ENCODE data around the gene ITIH5. TPM values are rescaled to one million over a fixed set of nuclear protein-coding genes. Genes with fewer than 3 reads are reported as not detected.

ITIH5 gene
- total RNA-seq, 3 donors from 2014 or later, result not detected

DNA sequence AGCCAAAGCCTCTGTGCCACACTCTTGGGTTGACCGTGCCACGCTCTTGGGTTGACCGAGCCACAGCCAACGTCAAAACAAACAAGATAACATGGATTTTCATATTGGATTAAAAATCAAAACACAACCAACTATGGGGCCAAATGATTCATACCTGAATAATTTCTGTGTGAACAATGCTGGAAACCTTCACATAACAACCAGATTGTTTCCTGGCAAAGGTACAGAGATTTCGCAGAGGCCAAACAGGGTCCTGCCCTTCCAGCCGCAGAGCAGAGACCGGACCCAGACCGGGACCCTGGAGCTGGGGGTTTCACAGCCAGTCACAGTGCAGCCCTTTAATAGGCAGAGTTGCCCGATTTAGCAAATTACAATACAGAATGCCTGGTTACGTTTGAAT lies 40.5 kb downstream of the ITIH5 start:
- ATAC-seq (no peak), DNase-seq (no peak)
- peaks cover 2% of the 10 kb centered on the region for H3K27me3 Mint-ChIP-seq (ENCODE audit: low read depth)
- no peaks in the 10 kb centered on the region for H3K36me3 Mint-ChIP-seq (ENCODE audit: insufficient read depth)
- H3K9me3 Mint-ChIP-seq, result no peaks in the 10 kb centered on the region
- no peak overlapping the region for H3K4me3 Mint-ChIP-seq
- H3K4me1 Mint-ChIP-seq (ENCODE audit: low read depth), result no peaks in the 10 kb centered on the region

DNA sequence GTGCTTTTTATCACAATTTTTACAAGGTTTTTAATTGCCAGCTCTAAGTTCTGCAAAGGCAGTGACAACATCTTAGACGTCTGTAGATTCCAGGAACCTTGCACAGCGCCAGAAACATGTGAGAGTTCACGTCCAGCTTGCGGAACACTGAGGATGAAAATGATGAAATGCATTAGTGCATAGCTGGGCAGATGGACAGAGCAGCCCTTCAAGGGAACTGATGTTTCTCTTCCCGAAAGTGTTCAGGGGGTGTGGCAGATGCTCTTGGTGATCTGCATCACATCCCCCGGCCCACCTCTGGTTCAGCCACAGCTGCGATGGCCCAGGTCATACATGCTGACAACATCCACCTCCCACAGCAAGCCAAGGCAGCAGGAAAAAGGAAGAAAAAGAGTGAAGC lies 40.9 kb downstream of the ITIH5 start:
- Mint-ChIP-seq H3K4me1 (ENCODE audit: low read depth) (no peaks in the 10 kb centered on the region), H3K36me3 (ENCODE audit: insufficient read depth) (no peaks in the 10 kb centered on the region), H3K9me3 (no peaks in the 10 kb centered on the region), H3K27me3 (ENCODE audit: low read depth) (peaks cover 2% of the 10 kb centered on the region), H3K4me3 (no peak overlapping the region)
- ATAC-seq (no peak), DNase-seq (no peak)

DNA sequence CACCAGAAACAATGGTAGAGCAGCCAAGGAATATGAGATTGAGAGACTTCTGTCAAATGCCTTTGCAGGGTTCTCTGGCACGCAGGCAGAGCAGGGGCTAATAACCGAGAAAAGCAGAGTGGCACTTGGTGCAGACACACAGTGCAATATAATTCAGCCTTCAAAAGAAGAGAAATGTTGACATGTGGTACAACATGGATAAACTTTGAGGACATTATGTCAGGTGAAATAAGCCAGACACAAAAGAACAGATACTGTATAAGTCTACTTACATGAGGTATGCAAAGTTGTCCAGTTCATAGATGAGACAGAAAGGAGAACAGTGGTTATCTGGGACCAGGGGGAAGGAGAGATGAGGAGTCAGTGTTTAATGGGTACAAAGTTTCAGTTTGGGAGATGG lies 41.8 kb downstream of the ITIH5 start:
- no peak for ATAC-seq
- H3K4me3 Mint-ChIP-seq, result no peak overlapping the region
- no peak for DNase-seq
- no peaks in the 10 kb centered on the region for H3K4me1 Mint-ChIP-seq (ENCODE audit: low read depth)
- H3K9me3 Mint-ChIP-seq, result no peaks in the 10 kb centered on the region
- H3K36me3 Mint-ChIP-seq (ENCODE audit: insufficient read depth), result no peaks in the 10 kb centered on the region
- H3K27me3 Mint-ChIP-seq (ENCODE audit: low read depth), result peaks cover 2% of the 10 kb centered on the region

DNA sequence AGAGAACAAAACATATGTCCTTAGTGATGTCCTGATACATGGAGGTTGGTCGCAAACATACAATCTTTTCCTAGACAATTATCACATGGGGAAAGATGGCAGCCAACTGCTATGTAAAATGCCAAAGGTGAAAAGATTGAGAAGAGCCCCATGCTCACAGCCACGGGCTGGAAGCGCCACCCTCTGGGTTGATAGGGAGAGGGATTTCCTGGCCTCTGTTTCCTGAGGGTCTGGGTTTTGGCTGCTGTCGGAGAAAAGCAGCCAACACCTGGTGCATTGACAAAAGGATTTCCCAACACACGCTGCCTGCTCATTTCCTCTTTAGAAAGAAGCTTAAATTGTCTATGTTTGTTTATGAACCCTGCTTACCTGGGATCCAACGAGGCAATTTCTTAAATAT lies 43.8 kb downstream of the ITIH5 start:
- no peaks in the 10 kb centered on the region for H3K36me3 Mint-ChIP-seq (ENCODE audit: insufficient read depth)
- DNase-seq (no peak), ATAC-seq (no peak)
- H3K27me3 Mint-ChIP-seq (ENCODE audit: low read depth), result peaks cover 2% of the 10 kb centered on the region
- H3K4me3 Mint-ChIP-seq, result no peak overlapping the region
- no peaks in the 10 kb centered on the region for H3K4me1 Mint-ChIP-seq (ENCODE audit: low read depth)
- H3K9me3 Mint-ChIP-seq, result no peaks in the 10 kb centered on the region

DNA sequence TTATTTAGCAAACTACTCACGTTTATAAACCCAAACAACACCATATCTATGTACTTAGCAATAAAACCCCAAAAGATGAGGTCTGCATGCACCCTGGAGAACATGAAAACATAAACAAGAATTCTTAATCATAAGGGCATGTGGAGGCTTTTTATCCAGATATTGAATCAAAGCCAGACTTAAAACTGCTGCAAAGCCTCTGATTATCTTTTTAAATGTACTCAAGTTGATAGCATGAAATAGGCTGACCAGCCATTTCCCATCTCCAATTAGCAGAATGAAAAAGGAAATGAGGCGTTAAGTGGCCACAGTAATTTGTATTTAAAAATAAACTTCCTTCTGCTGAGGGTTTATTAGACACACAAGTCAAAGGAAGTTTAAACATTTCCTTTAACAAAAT lies 48.3 kb downstream of the ITIH5 start:
- no peak overlapping the region for H3K4me3 Mint-ChIP-seq
- DNase-seq (no peak), ATAC-seq (no peak)
- peaks cover 9% of the 10 kb centered on the region for H3K27me3 Mint-ChIP-seq (ENCODE audit: low read depth)
- no peaks in the 10 kb centered on the region for H3K4me1 Mint-ChIP-seq (ENCODE audit: low read depth)
- no peaks in the 10 kb centered on the region for H3K9me3 Mint-ChIP-seq
- H3K36me3 Mint-ChIP-seq (ENCODE audit: insufficient read depth), result no peaks in the 10 kb centered on the region

DNA sequence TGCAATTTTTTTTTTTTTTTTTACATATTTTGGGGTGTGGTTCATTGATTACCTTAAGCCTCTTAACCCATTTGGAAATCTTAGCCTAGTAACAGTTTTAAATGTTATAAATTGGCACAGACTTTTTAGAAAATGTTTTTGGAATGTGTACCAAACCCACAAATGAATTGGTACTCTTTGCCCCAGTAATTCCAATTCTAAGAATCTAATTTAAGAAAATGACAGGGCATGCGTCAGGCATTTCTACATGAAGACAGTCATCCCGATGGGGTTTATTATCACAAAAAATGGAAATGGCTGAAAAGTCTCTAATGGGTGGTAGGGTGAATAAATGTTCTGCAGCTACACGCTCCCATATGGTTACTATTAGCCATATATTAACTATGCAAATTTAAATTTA lies 54.9 kb downstream of the ITIH5 start:
- Mint-ChIP-seq H3K27me3 (ENCODE audit: low read depth) (peaks cover 10% of the 10 kb centered on the region), H3K9me3 (no peaks in the 10 kb centered on the region), H3K4me3 (no peak overlapping the region), H3K4me1 (ENCODE audit: low read depth) (no peaks in the 10 kb centered on the region), H3K36me3 (ENCODE audit: insufficient read depth) (no peaks in the 10 kb centered on the region)
- ATAC-seq (no peak), DNase-seq (no peak)

DNA sequence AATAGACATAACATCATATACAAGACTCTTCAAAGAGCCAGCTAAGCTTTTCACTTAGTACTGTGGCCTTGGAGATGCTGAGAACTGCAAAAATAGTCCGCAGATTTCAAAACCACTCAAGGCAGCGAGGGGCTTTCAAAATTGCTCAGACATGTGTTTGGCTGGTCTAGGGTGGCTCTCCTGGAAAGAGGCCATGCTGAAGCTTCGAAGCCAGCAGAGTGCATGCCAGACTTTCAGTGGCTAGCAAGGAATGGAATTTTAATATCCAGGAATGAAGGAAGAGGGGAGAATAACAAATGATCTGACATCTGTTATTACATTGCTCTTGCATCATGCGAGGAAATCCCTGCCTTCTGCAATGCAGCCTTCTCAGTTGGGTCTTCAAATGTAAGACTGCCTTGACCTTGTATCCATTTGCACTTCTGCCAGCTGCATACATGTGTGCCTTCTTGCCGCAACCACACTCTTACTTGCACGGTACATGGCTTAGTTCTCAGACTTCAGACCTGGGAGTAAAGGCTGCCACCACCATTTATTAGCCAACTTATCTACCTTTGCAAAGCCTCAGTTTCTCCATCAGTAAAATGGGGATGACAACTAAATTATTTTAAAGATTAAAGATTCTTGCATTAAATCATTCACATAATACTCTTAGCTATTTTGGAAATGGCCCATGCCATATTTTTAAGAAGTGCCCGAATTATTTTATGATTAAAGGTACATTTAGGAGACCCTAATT lies 55.9 kb downstream of the ITIH5 start:
- H3K4me3 Mint-ChIP-seq, result no peak overlapping the region
- H3K27me3 Mint-ChIP-seq (ENCODE audit: low read depth), result peaks cover 10% of the 10 kb centered on the region

DNA sequence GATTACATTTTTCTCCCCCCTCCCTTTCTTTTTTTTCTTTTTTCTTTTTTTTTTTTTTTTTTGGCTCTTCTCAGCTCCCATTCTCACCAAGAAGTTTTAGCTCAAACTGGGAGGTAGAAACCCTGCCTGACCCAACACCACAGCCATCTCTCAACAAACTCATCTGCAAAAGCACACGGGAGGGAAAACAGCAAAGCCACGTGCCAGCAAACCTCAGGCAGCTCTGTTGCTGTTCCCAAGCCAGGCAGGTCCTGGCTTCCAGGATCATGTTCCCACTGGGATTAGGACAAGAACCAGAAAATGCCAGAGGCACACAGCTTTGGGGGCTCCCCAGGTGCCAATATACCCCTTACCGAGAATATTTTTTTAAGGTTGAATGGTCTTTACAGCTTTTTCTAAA lies 56.7 kb downstream of the ITIH5 start:
- H3K9me3 Mint-ChIP-seq, result no peaks in the 10 kb centered on the region
- no peaks in the 10 kb centered on the region for H3K36me3 Mint-ChIP-seq (ENCODE audit: insufficient read depth)
- no peak for DNase-seq
- no peak for ATAC-seq
- no peaks in the 10 kb centered on the region for H3K4me1 Mint-ChIP-seq (ENCODE audit: low read depth)
- no peak overlapping the region for H3K4me3 Mint-ChIP-seq
- H3K27me3 Mint-ChIP-seq (ENCODE audit: low read depth), result peaks cover 11% of the 10 kb centered on the region

More for the DNA sequence above, 55.9 kb downstream of the ITIH5 start:
- ATAC-seq (no peak), DNase-seq (no peak)
- no peaks in the 10 kb centered on the region for H3K4me1 Mint-ChIP-seq (ENCODE audit: low read depth)
- no peaks in the 10 kb centered on the region for H3K9me3 Mint-ChIP-seq
- no peaks in the 10 kb centered on the region for H3K36me3 Mint-ChIP-seq (ENCODE audit: insufficient read depth)

DNA sequence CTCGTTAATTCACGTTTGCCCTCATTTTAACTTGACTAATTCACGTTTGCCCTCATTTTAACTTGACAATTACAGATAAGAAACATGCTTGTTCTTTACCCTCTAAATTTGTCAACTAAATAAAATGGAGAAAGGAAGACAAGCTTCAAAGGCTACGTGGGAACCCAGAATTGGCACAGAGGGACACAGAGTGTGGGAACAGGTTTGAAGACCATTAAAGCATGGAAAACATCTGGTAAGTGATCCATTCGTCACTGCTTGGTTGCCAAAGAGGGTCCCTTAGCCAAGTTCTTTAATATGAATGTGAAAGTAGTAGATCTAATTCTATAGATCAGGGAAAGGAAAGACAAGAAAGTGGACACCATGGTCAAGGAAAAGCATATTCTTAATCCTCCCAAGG lies 57.2 kb downstream of the ITIH5 start:
- Mint-ChIP-seq H3K4me1 (ENCODE audit: low read depth) (no peaks in the 10 kb centered on the region), H3K36me3 (ENCODE audit: insufficient read depth) (no peaks in the 10 kb centered on the region), H3K27me3 (ENCODE audit: low read depth) (peaks cover 11% of the 10 kb centered on the region), H3K9me3 (no peaks in the 10 kb centered on the region), H3K4me3 (no peak overlapping the region)
- ATAC-seq (no peak), DNase-seq (no peak)

DNA sequence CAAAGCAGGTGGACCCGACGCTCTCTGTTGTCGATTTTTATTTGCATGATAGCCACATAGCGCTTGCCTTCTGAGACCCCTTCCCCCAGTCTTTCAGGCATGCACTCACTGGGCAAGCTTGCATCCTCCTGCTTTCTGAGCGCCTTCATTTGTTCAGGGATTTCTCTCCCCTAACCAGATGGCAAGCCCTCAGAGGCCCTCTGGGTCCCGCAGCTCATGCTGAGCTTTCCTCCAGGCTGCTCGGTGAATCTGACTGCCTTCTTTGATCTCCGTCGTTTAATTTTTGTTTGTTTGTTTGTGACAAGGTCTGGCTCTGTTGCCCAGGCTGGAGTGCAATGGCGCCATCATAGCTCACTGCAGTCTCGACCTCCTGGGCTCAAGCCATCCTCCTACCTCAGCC lies 58.8 kb downstream of the ITIH5 start:
- ATAC-seq, result no peak
- H3K4me3 Mint-ChIP-seq, result no peak overlapping the region
- no peaks in the 10 kb centered on the region for H3K9me3 Mint-ChIP-seq
- no peaks in the 10 kb centered on the region for H3K36me3 Mint-ChIP-seq (ENCODE audit: insufficient read depth)
- no peaks in the 10 kb centered on the region for H3K4me1 Mint-ChIP-seq (ENCODE audit: low read depth)
- DNase-seq, result no peak
- peaks cover 5% of the 10 kb centered on the region for H3K27me3 Mint-ChIP-seq (ENCODE audit: low read depth)

DNA sequence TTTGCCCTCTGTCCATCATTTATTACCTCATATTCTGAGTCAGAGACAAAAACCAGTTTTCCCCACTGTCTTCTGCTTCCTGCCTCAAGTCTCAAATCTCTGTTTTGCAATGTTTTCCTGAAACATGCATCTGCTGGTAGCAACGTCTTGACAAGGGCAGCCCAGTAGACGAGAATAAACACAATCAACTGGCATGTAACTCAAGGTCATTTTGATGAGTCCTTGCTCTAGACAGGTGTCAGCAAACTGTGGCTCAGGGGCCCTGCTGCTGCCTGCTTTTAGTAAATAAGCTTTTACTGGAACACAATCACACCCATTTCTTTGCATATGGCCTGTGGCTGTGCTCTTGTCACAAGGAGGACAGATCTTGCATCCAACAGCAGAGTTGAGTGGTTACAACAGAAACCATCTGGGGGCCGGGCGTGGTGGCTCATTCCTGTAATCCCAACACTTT lies 59.8 kb downstream of the ITIH5 start:
- no peaks in the 10 kb centered on the region for H3K9me3 Mint-ChIP-seq
- no peak overlapping the region for H3K4me3 Mint-ChIP-seq
- H3K27me3 Mint-ChIP-seq (ENCODE audit: low read depth), result peaks cover 2% of the 10 kb centered on the region

DNA sequence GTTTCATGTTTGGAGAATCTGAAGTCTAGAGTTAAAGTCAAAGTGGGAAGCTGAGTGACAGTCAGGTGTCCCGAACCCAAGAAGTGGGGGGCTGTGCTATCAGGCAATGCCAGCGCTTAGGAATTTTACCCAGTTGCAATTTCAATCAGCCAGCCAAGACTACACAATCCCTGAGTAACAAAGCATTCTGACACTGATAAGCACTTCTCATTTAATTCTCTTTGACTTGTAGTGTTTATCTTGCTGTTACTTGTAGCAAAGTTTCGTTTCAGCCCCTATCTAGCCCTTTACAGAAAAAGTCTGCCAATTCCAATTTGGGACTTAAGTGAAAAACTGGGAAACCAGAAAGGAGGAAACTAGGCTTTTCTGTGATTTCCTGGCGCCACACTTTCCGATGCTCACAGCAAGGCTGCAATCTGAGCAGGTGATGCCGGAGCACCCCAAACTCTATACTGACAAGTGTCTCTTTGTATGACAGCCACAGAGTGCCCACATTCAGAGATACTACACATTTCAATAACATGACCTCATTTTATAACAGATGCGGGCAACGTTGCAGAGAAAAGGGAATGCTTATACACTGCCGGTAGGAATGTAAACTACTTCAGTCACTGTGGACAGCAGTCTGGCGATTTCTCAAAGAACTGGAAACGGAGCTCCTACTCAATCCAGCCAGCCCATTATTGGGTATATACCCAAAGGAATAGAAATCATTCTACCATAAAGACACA lies 61.0 kb downstream of the ITIH5 start:
- Mint-ChIP-seq H3K9me3 (no peaks in the 10 kb centered on the region), H3K4me1 (ENCODE audit: low read depth) (no peaks in the 10 kb centered on the region), H3K27me3 (ENCODE audit: low read depth) (peaks cover 2% of the 10 kb centered on the region), H3K36me3 (ENCODE audit: insufficient read depth) (no peaks in the 10 kb centered on the region), H3K4me3 (no peak overlapping the region)
- ATAC-seq (no peak), DNase-seq (no peak)

More for the DNA sequence above, 59.8 kb downstream of the ITIH5 start:
- Mint-ChIP-seq H3K36me3 (ENCODE audit: insufficient read depth) (no peaks in the 10 kb centered on the region), H3K4me1 (ENCODE audit: low read depth) (no peaks in the 10 kb centered on the region)
- DNase-seq (no peak), ATAC-seq (no peak)

DNA sequence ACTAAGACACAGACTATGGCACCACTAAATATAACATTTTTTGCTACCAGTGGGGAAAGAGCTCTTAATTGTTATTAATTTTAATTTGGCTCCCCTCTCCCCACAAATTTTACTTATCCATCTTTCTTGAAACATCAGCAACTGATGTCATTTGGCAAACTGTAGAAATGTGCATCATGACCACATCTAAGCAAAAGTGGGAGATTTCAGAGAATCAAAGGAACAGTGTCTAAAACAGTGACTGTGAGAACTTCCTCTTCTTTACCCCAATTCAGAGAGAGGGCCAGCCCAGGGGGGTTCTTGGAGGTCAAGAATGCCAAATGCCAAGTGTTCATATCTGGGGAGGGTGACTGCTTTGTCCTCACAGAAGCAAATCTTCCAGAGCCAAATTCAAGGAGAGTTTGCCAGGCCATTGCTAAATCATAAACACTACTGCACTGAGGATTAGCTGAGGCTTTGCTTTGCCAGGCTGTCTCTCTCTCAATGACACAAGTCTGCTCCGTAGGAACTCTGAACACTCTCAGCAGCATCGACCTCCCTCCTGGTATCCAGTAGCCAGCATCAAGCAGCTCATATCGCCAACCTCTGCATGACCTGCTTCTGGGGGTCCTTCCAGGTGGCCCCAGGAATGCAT lies 65.6 kb downstream of the ITIH5 start:
- peaks cover 7% of the 10 kb centered on the region for H3K27me3 Mint-ChIP-seq (ENCODE audit: low read depth)
- DNase-seq, result no peak
- no peak overlapping the region for H3K4me3 Mint-ChIP-seq
- no peak for ATAC-seq
- H3K36me3 Mint-ChIP-seq (ENCODE audit: insufficient read depth), result no peaks in the 10 kb centered on the region
- H3K9me3 Mint-ChIP-seq, result no peaks in the 10 kb centered on the region
- H3K4me1 Mint-ChIP-seq (ENCODE audit: low read depth), result no peaks in the 10 kb centered on the region

DNA sequence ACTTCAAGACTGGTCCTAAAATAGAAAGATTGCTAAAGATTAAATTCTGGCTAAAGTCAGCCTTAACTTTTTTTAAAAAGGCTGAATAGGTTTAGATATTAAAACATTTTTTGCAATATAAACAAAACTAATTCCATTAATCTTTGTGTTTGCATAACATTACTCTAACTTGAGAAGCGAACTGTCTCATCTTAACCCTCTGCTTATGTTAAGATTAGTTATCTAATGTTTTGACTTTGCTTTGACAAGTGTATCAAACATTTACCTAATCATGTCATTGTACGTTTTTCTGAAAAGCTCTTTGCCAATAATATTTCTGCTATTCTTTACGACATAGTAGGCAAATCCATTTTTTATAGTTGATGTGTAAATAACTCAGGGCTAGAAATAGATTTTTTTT lies 68.0 kb downstream of the ITIH5 start:
- H3K4me1 Mint-ChIP-seq (ENCODE audit: low read depth), result no peaks in the 10 kb centered on the region
- no peaks in the 10 kb centered on the region for H3K36me3 Mint-ChIP-seq (ENCODE audit: insufficient read depth)
- peaks cover 9% of the 10 kb centered on the region for H3K27me3 Mint-ChIP-seq (ENCODE audit: low read depth)
- no peaks in the 10 kb centered on the region for H3K9me3 Mint-ChIP-seq
- H3K4me3 Mint-ChIP-seq, result no peak overlapping the region
- DNase-seq, result no peak
- no peak for ATAC-seq

DNA sequence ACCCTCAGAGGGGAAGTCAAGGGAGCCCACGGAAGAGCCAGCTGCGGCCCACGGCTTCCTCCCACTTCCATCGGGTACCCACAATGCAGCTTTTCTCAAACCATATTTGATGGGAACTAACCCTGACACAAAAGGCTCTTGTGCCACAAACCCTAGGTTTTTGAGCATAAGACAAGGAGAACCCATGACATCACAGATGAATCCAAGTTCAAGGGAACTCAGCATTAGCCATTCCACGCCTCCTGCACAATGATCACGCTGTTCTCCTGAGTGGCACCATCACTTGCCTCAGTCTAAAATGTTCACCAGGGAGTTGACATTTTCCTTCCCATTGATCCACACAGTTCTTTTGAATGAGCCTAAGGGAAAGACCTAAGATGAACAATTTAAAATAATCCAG lies 70.4 kb downstream of the ITIH5 start:
- Mint-ChIP-seq H3K4me1 (ENCODE audit: low read depth) (no peaks in the 10 kb centered on the region), H3K9me3 (no peaks in the 10 kb centered on the region), H3K4me3 (no peak overlapping the region), H3K27me3 (ENCODE audit: low read depth) (peaks cover 9% of the 10 kb centered on the region), H3K36me3 (ENCODE audit: insufficient read depth) (no peaks in the 10 kb centered on the region)
- no peak for DNase-seq
- ATAC-seq, result no peak

Measured in activated T-cell treated with anti-CD3 and anti-CD28 coated beads, Interleukin-2, amount 50 U/mL, for 4 hours (primary cell).